ENCODE data around the gene PARVB. TPM values are rescaled to one million over a fixed set of nuclear protein-coding genes. Genes with fewer than 3 reads are reported as not detected.

Gene PARVB, protein sequence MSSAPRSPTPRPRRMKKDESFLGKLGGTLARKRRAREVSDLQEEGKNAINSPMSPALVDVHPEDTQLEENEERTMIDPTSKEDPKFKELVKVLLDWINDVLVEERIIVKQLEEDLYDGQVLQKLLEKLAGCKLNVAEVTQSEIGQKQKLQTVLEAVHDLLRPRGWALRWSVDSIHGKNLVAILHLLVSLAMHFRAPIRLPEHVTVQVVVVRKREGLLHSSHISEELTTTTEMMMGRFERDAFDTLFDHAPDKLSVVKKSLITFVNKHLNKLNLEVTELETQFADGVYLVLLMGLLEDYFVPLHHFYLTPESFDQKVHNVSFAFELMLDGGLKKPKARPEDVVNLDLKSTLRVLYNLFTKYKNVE
- total RNA-seq, result 53.2 and 80.0 TPM in 2 replicates
- 29.0 TPM for polyA plus RNA-seq (2012)

DNA sequence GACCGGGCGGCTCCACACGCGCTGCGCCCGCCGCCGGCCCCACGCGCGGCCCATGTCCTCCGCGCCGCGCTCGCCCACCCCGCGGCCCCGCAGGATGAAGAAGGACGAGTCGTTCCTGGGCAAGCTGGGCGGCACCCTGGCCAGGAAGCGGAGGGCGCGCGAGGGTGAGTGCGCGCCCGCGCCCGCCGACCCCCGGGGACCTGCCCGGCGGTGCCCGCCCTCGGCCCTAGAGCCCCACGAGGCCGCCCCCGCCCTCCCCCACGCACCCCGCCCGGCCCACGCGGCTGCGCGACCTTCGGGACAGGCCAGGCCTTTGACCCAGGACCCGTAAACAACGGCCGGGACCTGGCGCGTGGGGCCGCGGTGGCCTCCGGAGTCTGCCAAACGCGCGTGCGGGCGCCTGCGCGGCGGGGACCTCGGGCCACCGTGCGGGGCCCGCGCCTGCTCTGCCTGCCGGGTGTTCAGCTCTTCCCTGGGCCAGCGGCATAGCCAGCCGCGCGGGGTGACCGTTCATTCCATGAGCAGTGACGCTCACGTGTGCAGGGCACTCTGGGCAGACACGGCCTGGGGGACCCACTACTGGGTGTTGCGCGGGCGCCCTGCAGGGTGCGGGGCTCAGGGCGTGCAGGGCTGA, at the start of gene PARVB:
TSS of gene PARVB (plus strand) at position 15 of the 634 bp plus-strand sequence. CDS start at position 53, 38 bp downstream.
- DNase-seq (ENCODE audit: low read depth), result peak; percentile 53

DNA sequence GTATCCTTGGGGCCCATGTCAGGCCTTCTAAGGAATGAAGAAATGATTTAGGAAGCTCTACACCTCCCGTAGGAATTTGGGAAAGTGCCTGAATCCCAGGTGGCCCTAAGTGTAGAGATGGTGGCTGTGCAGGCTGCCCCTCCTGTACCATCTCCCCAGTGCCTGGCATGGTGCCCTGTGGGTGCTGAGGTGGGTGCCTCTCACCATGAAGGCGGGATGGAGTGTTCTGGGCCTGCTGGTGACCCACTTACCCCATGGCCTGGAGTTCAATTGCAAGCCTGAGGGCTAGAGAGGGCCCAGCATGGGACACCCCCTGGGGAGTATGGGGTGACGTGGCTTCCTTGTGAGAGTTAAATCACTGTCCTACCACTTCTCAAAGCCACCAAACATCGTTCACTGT, 49.1 kb upstream of the PARVB start:
- no peak for DNase-seq (ENCODE audit: low read depth)

DNA sequence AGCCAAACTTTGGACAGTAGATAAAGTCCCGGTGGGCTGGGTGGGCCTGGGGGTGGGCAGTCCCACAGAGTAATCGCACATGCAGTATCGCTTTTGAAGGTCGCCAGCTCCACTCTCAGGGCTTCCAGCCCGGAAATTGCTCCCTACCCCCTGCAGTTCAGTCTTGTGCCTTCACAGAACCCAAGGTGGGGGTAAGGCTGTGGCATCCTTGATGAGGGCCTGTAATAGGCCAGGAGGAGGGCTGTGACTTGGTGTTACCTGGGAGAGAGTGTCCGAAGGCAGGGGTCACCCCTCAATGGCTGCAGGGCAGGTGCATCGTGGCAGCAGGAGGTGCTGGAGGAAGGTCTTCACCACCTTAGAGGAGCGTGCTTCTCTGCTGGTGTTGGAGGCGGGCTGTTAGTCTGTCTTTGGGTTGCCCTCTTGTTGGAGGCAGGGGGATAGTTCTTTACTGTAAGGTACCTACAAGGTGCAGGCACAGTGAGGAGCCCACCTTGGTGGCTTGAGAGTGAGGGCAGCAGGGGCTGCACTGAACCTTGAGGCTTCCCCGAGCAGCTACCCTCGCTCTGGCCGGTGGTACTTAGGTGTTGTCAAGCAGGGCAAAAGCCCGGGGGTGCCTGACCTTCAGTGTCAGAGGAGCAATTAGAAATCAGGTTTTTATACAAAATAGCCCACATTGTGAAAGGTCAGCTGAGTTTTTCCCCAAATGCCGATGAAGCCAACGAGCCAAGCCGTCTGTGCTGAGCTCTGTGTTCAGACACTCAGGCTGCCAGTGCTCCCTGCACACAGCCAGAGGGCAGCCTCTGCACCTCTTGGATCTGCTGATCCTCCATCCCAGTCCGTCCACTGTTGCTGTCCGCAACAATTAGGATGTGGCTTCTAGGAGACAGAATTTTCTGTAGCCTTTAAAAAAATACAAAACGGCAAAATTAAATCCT, 47.0 kb upstream of the PARVB start:
- no peak for DNase-seq (ENCODE audit: low read depth)

DNA sequence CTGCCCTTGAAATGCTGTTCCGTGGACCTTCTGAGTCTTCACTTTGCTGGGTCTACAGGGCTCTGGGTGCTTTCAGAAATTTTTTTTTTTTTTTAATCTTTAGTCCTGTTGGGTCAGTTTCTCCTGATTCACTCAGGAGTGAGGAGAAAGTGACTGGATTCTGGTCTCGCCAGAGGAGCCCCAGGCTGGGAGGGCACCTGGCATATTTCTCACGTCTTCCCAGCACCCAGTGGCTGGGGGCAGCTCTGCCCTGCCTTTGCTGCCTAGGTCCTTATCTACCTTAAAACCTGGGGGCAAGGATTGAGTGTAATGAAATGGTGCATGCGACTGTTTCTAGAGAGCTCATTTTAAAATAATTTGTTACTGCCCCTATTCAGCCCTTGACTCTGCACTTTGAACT, 45.5 kb upstream of the PARVB start:
- DNase-seq (ENCODE audit: low read depth), result no peak

DNA sequence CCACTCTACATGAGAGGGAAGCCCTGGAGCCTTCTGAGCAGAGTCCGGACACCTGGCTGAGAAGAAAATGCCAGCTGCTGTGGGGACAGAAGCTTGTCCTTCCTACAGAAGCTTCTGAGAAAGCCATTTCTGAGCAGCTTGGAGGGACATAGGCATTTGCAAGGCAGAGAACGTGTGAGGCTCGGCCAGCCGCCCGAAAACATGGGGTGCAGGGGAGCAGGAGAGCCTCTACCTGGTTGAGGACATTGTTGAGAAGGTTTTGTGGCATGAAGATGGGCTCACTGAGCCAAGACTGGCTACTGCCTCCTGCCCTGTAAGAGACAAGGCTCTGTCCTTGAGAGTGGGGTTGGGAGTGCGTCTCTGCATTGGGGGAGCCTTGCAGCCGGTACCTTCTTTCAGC, 43.5 kb upstream of the PARVB start:
- DNase-seq (ENCODE audit: low read depth), result no peak

DNA sequence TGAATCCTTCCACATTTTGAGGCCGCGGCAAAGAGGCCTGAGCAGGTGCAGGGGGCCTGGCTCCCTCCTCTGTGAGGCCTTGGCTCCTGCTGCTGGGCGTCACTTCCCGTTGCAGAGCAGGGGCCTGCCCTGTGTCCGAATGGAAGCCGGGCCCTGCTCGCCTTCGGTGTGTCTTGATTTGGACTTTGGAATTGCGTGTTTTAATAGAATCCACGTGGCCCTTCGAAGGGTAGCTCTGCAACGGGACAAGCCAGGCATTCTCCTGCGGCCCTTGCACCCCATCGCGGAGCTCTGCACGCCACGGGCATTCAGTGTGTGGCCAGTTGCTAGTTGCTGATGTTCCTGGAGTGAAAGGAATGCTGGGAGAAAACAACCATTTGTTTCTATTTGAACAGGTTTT, 43.1 kb upstream of the PARVB start:
- DNase-seq (ENCODE audit: low read depth), result no peak

DNA sequence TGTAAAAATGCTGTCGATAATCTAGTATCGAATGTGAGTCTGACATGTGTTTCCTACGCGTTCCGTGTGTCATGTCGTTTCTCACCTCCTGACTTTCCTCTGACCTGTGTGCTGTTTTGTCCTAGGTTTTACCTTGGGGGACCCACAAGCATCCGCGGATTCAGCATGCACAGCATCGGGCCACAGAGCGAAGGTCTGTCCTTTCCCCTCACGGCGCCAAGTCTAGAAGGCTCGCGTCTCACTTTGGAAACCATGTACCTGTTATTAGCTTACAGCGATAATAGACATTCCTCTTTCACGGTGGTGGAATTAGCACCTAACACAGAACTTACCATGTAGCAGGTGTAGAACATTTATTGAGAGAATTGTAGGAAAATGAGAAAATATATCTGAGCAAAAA, 40.3 kb upstream of the PARVB start:
- DNase-seq (ENCODE audit: low read depth), result no peak

DNA sequence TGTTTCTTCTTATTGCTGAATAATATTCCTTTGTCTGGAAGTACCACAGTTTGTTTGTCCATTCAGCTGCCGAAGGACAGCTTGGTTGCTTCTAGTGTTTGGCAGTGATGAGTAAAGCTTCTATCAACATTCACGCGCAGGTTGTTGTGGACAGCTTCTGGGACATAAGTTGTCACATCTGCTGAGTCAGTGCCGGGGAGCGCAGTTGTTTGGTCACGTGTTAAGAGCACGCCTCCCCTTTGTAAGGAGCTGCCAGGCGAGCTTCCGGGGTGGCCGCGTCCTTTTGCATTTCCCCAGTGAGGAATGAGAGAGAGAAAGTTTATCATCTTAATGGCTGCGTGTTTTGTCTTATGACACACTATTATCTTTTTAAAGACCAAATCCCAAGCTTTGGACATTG, 38.6 kb upstream of the PARVB start:
- no peak for DNase-seq (ENCODE audit: low read depth)

DNA sequence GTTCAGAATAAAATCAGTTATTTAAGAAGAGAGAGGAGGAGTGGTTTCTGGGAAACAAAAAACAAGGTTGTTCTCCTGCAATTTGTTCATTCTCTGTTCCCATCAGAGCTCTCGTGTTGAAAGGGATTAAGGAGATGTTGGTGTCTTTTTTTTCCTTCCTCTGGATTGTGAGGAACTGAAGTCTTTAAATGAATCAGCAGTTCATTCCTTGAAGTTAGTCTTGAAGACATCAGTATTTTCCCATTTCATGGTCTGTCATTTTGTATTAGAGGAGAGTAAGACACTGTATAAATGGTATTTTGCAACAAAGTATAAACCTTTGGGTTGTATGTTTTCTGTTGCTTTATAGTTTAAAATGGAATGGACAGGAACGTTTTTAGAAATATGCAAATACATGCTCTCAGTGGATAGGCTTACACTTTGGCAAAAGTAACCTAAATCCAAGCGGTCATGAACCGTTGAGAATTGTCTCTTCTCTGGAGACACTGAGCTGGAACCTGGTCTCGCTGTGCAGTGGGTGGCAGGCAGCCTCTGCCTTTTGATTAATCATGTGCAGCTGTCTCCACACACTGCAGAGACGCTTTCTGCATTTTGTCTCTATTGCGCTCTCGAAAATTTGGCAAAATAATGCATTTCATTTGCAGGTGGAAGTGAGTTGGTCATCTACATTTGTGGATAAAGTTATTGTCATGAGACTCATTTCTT, 35.8 kb upstream of the PARVB start:
- peak; percentile 3 for DNase-seq (ENCODE audit: low read depth)

DNA sequence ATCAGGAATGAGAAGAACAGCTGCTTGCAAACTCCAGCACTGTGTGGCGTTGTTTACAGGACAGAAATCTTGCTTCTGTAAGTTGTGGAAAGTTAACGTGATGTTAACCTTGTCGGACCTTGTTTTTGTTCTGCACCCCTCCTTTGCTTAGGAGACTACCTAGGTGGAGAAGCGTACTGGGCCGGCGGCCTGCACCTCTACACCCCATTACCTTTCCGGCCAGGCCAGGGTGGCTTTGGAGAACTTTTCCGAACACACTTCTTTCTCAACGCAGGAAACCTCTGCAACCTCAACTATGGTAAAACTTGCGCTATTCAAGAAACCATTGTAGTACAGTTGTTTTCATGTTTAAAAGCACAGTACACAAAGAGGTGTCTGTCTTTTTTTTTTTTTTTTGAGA, 35.1 kb upstream of the PARVB start:
- no peak for DNase-seq (ENCODE audit: low read depth)

DNA sequence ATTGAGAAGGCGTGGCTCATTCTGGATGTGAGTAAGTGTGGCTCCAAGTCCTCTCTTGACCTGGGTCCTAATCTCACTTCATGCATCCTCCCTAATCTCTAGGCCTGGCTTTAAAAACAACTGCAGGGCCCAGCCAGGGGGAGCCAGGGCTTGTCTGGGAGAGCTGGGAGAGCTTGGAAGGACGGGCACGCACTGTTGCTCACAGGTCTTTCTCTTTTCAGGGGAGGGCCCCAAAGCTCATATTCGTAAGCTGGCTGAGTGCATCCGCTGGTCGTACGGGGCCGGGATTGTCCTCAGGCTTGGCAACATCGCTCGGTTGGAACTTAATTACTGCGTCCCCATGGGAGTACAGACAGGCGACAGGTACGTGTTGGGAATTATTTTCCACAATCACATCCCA, 34.1 kb upstream of the PARVB start:
- DNase-seq (ENCODE audit: low read depth), result no peak

DNA sequence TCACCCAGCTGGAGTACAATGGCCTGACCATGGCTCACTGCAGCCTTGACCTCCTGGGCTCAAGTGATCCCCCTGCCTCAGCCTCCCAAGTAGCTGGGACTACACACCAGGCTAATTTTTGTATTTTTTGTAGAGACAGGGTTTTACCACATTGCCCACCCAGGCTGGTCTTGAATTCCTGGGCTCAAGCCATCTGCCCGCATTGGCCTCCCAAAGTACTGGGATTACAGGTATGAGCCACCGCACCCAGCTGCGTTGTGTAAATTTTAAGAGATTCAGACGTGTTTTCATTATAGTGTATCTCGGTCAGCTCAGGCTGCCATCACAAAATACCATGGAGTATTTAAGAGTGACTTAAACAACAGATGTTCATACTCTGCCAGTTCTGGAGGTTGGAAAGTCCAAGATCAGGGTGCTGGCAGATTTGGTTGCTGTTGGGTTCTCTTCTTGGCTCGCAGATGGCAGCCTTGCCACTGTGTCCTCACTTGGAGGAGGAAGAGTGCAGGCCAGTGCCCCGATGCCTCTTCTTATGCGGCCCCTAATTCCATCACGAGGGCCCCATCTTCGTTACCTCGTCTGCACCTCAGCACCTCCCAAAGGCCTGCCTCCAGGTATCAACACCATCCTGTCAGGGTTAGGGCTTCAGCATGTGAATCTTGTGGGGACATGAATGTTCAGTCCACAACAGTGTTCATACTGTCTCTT, 32.6 kb upstream of the PARVB start:
- DNase-seq (ENCODE audit: low read depth), result no peak

DNA sequence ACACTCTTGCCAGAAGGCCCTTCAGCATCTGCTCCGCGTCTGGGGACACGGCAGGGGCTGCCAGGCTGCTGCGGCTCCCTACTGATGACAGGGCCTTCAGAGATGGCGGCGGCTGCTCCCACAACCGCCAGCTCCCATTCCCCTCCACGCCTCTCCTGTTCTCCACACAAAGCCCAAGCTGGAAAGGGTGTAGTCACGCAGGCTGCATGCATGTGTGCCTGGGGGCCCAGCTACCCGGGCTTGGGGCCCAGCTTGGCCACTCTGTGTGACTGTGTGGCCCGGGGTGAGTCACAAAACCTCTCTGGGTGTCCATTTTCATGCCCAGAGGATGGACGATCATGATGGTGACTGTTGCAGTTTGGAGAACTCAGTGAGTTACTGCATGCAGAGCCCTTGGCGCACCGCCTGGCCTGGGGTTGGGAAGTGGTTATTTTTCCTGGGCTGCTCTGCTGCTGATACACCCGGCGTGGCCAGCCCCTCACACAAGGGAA, 31.7 kb upstream of the PARVB start:
- DNase-seq (ENCODE audit: low read depth), result peak; percentile 65

DNA sequence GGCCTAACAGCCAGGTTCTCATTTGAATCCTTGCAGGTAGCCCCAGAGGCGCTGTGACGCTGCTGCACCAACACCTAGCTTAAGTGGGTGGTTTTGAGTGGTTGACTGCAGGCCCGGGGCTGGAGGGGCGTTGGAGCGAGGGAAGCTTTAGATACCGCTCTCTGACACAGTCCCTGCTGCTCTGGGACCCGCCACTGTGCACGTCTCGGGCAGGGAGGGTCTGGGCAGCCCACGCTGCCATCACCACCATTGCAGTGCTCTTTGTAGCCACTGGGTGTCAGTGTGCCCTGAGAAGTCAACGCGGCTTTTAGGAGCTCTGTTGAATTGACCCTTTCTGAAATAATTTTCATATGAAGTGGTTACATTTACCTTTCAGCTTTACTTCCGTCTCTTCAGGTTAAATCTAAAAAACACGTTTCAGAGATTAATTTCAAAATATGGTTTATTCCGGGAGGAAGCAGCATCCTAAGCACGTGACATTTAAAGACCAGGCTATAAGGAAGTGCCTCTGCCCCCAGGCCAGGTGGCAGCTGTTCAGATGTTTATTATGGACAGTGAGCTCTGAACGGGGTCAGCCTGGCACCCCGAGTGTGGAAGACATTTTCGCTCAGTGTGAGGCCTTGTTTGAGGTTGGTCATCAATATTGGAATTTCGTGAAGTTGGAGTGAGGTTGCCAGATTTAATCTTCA, 30.9 kb upstream of the PARVB start:
- DNase-seq (ENCODE audit: low read depth), result peak; percentile 59

DNA sequence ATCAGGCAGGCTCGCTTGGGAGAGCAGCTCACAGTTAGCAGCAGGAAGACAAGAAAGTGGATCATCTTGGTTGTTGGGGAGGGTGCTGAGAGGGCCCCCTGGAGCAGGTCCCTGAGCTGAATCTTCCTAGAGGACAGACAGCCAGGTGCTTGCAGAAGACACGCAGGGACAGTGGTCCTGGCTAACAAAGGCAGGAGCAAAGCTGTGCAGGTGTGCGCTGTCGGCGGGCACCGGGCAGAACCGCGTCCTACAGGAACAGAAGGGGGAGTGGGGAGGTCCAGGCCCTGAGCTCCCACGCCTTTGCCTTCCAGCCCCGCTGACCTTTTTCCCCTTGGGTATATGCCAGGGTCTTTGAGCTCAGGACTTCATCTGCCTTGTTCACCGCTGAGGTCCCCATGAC, 30.1 kb upstream of the PARVB start:
- DNase-seq (ENCODE audit: low read depth), result no peak

DNA sequence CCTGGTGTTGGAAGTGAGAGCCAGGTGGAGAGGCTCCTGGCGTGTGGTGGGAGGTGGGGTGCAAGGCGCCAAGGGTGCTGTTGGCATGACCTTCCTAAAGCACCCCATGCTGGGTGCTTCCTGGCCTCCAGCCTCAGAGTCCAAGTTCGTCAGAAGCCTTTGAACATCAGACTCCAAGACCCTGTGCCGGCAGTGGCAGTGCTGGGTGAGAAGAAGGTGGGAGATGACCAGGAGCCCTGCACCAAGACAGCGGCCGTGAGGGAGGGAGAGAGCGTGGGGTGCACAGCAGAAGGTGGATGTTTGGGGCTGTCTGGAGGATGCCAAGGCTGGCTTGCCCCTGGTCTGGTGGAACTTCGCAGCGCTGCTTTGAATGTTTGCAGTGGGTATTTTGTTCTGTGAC, 29.7 kb upstream of the PARVB start:
- DNase-seq (ENCODE audit: low read depth), result no peak

DNA sequence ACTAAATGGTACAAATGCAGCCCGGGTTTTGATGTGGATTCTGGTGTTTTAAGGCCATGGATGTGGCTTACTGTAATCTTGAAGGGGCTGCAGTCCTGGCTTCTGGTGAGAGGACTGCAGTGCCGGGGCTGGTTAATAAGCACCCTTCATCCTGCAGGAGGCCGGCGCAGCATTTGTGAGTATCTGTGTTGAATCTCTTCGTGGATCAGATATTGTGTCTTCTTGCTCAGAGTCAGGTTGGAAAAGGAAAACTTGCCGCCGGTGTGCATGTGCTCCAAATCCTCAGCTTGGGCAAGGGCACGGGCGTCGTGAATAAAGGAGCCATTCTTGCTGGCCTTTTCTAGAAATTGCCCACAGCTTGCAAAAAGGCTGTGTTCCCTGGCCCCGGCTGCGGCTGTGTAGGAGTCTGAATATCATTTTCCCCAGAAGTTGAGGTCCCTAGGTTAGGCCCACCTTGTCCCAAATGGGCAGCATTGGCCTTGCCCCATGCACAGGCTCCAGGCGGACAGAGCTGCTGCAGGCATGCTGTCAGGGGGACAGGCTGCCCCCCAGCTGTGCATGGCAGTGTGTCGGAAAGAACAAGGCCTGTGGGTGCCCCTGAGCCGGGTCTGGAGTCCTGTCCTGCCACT, 28.9 kb upstream of the PARVB start:
- DNase-seq (ENCODE audit: low read depth), result no peak

DNA sequence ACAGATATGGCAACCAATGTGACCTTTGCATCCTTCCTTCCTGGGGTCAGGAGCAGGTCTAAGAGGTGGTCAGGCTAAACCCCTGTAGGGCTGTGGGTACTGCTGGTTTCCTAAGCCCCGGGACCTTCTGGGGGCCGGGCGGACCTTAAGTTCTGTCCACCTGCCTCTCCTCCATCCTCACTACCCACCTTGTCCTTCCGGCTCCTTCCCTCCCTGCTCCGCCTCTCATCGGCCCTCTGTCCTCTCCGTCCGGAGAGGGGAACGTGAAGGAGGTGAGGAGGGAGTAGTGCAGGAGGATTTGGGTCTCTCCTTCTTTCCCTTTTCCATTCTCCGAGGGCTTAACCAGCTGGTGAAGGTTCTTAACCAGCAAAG, 28.3 kb upstream of the PARVB start:
- DNase-seq (ENCODE audit: low read depth), result no peak

DNA sequence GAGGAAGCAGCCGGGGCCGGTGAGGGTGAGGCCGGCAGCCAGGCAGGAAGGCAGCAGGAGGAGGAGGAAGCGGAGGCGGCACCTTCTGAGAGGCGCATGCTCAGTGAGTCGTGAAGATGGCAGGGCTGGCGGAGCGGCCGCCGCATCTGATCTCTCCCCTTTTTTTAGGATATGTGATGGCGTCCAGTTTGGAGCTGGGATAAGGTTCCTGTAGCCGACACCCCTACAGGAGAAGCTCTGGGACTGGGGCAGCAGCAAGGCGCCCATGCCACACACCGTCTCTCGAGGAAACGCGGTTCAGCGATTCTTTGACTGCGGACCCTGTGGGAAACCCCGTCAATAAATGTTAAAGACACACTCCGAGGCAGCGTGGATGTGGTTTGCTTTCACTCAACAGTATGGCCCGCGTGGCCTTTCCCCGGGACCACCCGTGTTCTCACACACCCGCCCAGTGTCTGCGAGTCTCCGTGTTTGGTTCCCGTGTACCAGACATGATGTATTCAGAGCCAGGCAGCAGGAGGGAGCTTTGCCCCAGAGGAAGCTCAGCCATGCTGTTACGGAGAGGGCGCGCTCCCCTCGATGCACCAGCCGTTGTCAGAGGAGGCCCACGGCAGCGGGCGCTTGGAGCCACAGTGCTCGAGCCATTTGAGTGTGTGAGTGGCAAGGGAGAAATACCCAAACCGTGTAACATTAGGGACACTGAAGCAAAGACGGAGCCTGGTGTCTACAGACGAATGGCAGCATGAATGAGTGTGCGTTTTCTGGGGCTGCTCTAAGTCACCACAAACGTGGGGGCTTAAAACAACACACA, 27.7 kb upstream of the PARVB start:
- no peak for DNase-seq (ENCODE audit: low read depth)
